ENCODE data around the gene GPN1. TPM values are rescaled to one million over a fixed set of nuclear protein-coding genes. Genes with fewer than 3 reads are reported as not detected.
"Not testable (repeated sequence)": the region's sequence is repeated elsewhere in the genome, so short reads cannot be mapped to it uniquely, and the experiment has no call there.

The GPN1 gene
- total RNA-seq: 54.9 and 68.2 TPM in 2 replicates

DNA sequence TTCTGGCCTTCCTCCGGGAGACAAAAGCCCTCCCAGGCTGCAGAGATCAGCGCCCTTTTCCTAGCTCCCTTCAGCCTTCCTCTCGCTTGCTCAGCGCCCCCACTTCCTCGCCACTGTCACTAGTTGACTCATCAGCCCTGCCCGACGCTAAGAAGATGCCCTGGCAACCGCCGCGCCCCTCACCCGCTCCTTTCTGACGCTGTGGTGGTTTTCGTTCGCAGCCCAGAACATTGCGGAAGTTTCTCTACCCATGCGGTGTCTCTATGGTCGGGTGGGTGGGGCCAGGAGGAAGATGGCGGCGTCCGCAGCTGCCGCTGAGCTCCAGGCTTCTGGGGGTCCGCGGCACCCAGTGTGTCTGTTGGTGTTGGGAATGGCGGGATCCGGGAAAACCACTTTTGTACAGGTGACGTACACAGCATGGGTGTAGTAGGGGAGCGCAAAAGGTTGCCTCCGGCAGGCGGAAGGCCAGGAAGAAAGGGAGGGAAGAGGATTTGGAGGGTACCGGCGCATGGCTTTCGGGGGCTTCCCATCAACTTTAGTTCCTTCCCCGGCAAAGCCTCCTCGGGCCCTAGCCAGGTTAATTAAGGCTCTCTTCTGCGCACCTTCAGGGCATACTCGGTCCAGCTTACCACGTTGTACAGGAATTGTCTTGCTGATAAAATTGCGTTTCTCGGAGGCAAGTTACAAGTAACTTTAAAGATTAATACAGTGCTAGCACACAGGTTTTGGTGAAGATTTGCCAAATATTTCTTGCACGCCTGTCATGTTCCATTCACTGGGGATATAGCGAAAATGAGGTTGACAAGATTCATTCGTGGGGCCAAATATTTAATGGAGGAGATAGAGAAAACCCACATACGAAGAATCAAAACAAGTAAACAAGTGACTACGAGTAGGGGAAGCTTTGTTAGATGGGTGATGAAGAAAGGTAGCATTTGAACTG lies at the start of gene GPN1, which contains the start of gene CCDC121:
GPN1 (plus strand) TSS at position 284 of the 943 bp plus-strand sequence; CDS start at position 293, 9 bp downstream.
CCDC121 (minus strand) TSS at position 246 of the 943 bp plus-strand sequence. CDS start 1,213 bp downstream, outside the sequence.
- peak; percentile 65 for DNase-seq (ENCODE audit: low read depth, low spot score)

DNA sequence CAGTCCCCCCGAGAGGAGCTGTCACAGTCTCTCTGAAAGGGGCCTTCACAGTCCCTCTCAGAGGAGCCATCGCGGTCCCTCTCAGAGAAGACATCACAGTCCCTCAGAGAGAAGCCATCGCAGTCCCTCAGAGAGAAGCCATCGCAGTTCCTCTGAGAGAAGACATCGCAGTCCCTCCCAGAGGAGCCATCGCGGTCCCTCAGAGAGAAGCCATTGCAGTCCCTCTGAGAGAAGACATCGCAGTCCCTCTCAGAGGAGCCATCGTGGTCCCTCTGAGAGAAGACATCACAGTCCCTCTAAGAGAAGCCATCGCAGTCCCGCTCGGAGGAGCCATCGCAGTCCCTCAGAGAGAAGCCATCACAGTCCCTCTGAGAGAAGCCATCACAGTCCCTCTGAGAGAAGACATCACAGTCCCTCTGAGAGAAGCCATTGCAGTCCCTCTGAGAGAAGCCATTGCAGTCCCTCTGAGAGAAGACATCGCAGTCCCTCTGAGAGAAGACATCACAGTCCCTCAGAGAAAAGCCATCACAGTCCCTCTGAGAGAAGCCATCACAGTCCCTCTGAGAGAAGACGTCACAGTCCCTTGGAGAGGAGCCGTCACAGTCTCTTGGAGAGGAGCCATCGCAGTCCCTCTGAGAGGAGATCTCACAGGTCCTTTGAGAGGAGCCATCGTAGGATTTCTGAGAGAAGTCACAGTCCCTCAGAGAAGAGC lies 47.3 kb upstream of the GPN1 start:
- no peak for DNase-seq (ENCODE audit: low read depth, low spot score)

DNA sequence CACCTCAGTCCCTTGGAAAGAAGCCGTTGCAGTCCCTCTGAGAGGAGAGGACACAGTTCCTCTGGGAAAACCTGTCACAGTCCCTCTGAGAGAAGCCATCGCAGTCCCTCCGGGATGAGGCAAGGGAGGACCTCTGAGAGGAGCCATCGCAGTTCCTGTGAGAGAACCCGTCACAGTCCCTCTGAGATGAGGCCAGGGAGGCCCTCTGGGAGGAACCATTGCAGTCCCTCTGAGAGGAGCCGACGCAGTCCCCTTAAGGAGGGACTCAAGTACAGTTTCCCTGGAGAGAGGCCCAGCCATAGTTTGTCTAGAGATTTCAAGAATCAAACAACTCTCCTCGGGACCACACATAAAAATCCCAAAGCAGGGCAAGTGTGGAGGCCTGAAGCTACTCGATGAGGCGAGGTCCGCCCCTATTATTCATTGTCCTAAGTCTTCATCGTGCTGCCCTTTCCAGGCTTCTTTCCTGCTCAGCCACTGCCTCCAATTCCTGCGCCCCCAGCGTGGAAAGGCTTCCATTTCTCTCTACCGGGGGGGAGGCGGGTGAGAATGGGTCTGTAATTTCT lies 46.6 kb upstream of the GPN1 start:
- no peak for DNase-seq (ENCODE audit: low read depth, low spot score)

DNA sequence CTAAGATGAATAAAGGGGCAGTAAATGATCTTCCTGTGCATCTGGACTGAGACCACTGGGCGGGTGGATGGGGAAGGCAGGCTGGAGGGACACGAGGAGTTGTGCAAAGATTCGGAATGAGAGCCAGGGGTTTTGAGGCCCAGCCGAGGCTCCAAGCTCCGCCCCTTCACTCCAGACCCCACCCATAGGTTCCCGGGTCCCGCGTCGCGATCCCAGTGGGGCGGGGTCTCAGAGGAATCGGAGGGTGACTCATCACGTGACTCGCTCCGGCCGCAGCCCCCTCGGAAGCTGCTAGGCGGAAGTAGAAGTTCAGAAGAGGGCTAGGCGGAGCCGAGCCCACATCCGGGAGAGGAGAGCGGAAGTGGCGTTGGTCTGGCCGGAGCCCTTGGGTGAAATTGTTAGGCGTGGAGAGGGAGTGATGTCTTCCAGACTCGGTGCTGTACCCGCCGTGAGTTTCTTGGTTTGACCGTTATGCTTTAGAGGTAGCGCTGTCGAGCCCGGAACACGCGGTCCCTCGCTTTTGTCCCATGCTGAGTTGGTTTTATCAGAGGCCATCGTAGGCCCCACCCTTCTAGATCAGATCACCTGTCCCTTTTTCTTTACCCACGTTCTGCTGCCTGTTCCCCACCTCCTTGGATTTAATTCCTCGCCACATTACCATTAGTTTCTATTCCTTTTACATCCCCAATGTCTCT lies 46.0 kb upstream of the GPN1 start, which contains the start of gene ZNF512:
ZNF512 (plus strand) TSS at position 348 of the 695 bp plus-strand sequence; CDS start at position 419, 71 bp downstream.
- peak; percentile 60 for DNase-seq (ENCODE audit: low read depth, low spot score)

DNA sequence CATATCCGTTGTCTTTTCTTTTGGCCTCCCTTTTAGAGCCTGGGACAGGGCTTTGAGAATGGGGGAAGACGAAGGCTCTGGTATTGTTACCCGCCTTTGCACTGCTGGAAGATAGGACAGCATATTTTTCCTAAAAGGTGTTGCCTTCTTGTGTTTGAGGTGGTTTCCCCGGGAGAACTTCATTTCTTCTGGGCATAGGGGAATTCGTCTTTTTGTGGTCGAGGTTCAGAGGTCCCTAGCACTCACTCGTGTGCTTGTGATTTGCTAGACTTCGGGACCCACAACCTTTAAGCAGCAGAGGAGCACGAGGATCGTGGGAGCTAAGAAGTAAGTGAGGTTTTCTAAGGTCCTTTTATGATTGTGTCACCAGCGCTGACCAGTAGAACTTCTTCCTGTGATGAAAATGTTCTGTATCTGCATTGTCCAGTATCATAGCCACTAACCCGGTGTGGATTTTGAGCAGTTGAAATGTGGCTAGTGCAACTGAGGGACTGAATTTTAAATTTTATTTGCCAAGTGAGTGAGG lies 45.4 kb upstream of the GPN1 start:
- DNase-seq (ENCODE audit: low read depth, low spot score): no peak

DNA sequence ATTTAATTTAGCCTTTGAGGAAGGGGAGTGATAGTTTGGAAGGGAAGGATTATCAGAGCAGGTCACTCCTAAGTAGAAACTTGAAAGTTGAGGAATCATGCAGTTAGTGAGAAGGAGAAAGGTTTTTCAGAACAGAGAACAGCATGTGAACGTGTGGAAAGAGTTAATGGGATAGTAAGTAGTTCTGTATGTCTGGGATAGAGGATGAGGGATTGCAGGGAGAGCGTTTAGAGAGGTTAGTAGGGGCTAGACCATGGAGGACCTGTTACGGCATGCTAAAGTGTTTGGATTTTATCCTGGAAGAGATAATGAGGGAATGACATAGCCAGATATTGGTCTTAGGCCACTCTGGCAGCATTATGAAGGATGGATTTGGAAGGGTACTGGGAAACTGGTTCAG lies 44.3 kb upstream of the GPN1 start:
- DNase-seq (ENCODE audit: low read depth, low spot score): no peak

DNA sequence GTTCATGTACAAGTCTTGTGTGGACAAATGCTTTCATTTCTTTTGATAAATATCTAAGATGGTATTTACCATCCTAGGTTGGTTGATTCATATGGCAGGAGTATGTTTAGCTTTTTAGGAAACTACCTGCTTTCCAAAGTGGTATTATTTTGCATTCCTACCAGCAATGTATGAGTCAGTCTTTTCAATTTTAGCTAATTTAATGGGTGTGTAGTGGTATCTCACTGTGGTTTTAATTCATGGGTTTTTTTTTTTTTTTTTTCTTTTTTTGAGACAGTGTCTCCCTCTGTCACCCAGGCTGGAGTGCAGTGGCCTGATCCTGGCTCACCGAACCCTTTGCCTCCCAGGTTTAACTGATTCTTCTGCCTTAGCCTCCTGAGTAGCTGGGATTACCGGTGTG lies 41.8 kb upstream of the GPN1 start:
- DNase-seq (ENCODE audit: low read depth, low spot score): no peak

DNA sequence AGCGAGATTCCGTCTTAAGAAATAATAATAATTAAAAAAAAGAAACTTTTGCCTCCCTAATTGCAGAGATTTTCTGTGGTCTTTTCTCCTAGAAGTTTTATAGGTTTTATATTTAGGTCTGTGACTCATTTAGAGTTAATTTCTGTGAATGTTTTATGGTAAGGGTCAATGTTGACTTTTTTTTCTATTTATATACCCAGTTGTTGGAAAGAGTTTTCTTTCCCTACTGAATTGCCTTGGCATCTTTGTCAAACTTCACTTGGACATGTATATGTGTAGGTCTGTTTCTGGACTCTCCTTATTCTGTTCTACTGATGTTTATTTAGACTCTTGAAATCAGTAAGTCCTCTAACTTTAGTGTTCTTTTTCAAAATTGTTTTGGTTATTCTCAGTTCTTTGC lies 40.5 kb upstream of the GPN1 start:
- no peak for DNase-seq (ENCODE audit: low read depth, low spot score)

DNA sequence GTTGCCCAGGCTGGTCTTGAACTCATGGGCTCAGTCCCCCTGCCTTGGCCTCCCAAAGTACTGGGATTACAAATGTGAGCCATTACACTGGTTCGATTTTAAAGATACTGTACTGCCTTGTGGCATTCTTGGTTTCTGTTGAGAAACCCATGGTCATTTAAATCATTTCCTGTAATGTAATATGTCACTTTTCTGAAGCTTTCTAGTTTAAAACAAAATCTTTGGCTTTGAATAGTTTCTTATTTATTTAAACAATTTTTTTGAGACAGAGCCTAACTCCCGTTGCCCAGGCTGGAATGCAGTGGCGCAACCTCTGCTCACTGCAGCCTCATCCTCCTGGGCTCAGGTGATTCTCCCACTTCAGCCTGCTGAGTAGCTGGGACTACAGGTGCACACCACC lies 37.1 kb upstream of the GPN1 start:
- no peak for DNase-seq (ENCODE audit: low read depth, low spot score)

DNA sequence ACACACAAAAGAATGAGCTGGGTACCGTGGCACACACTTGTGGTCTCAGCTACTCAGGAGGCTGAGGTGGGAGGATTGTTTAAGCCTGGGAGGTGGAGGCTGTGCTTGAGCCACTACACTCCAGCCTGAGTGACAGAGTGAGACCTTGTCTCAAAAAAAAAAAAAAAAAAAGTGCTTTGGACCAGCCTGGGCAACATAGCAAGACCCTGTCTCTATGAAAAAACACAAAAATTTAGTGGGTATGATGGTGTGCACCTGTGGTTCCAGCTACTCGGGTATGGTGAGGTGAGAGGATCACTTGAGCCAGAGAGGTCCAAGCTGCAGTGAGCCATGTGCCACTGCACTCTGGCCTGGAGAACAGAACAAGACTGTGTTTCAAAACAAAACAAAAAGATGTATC lies 35.6 kb upstream of the GPN1 start:
- no peak for DNase-seq (ENCODE audit: low read depth, low spot score)

DNA sequence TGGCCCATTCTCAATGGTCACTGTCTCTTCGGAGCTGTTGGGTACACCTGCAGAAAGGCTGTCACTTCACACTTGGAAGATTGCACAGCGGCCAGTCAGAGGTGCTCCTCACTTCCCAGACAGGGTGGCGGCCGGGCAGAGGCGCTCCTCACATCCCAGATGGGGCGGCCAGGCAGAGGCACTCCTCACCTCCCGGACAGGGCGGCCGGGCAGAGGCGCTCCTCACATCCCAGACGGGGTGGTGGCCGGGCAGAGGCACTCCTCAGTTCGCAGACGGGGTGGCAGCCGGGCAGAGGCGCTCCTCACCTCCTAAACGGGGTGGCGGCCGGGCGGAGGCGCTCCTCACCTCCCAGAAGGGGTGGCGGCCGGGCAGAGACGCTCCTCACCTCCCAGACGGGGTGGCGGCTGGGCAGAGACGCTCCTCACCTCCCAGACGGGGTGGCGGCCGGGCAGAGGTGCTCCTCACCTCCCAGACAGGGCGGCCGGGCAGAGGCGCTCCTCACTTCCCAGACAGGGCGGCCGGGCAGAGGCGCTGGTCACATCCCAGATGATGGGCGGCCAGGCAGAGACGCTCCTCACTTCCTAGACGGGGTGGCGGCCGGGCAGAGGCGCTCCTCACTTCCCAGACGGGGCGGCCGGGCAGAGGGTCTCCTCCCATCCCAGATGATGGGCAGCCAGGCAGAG lies 34.7 kb upstream of the GPN1 start:
- not testable (repeated sequence) for DNase-seq (ENCODE audit: low read depth, low spot score)

DNA sequence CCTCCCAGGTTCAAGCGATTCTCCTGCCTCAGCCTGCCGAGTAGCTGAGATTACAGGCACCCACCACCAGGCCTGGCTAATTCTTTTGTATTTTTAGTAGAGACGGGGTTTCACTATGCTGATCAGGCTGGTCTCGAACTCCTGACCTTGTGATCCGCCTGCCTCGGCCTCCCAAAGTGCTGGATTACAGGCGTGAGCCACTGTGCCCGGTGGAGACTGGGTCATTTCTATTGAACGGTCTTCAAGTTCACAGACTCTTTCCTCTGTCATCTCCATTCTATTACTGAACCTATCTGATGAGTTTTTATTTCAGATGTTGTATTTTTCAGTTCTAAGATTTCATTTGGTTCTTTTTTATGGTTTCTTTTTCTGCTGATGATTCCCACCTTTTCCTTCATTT lies 33.4 kb upstream of the GPN1 start:
- not testable (repeated sequence) for DNase-seq (ENCODE audit: low read depth, low spot score)

DNA sequence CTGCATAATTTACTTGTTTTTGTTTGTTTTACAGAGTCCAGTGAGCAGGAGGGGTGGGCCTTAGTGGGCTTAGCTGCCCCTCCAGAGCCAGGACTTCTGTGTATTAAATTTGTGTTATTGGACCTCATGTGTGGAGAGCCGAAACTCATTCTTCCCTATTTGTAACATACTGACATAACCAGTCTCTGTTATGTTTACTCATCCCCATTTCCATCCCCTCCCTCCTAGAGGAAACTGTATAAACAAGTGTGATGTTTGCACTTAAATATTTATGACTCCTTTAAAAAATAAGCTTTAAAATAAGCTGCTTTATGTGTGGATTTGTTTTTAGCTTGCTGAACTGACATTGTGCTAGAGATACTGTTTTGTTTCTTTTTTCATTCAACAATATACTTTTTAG lies 32.2 kb upstream of the GPN1 start:
- DNase-seq (ENCODE audit: low read depth, low spot score): no peak

DNA sequence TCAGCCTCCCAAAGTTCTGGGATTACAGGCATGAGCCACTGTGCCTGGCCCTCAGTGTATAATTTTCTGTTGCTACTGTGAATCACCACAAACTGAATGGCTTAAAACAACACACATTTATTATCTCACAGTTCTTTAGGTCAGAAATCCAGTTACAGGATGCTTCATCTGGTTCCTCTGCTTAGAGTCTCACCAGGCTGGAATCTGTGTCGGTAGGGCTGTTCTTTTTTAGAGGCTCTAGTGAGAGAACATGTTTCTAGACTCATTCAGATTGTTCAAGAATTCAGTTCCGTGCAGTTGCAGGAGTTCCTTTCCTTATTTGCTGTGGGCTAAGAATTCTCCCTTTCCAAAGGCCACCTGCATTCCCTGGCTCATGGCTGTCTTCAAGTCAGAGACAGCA lies 22.2 kb upstream of the GPN1 start:
- DNase-seq (ENCODE audit: low read depth, low spot score): no peak

DNA sequence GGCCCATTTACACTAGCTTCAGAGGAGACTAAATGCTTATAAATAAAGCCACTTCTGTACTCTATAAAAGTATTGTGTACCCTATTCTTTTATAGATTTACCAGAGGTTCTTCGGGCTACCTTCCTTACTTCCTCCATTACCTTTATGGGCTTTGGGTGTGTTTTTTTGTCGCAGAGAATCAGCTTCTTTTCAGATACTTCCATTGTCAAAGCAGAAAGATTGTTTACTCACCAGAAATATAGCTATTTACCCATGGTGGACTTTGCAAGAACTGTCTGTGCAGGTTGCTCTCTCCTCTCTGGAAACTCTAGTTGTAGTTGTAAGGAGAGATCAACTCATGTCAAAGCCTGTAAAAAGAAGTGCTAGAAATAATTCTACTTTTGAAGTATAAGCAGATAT lies 14.9 kb upstream of the GPN1 start:
- DNase-seq (ENCODE audit: low read depth, low spot score): no peak

DNA sequence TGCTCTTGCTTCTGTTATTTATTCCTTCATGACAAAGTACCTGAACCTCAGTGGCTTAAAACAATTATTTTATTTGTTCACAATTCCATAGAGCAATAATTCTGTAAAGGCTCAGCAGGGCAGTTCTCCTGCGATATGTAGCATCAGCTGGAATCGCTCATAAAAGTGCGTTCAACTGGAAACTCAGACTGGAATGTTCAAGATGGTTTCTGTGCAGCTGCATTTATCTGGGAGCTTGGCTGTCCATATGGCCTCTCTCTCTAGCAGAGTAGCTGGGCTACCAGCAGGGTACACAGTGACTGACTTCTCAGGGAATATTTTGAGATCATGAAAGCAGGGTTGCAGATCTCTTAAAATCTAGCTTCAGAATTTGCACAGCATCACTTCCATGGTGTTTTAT lies 13.5 kb upstream of the GPN1 start:
- DNase-seq (ENCODE audit: low read depth, low spot score): no peak

DNA sequence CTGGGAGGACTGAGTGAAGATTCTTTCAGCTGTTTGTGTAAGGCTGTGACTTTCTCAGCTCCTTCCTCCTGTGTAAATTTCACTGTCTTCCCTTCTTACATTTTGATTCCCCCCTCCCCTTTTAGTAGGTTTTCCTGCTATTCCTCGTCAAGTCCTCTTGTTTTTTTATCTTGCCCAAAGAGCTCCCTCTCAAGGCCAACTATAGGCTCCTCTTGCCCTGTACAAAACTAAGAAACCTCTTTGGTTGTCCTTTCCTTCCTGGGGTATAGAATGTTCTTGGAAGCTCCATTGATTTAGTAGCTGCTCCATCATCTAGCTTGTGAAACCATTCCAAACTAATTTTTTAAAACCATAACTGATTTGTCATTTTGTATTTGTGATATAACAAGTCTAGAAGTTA lies 7.3 kb upstream of the GPN1 start:
- DNase-seq (ENCODE audit: low read depth, low spot score): no peak

DNA sequence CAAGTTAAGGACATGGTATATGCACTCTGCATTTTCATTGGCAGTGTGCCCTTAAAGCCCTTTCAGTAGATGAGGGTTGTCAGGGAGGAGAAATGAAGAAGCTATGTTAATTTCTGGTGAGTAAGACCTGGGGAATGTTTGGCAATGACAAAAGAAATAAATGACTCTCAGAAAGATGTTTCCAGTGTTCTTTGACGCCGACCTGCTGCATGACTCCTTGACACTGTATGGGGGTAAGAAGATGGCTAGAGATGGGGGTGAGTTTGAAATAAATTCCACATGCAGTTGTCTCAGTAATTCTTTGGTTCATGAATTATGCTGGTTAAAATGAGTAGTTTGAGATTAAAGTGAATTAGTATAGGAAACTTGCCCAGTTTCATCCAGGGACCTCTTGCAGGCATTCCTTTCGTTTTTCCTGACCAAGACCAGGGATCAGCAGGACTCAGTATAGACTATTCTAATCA lies 5.9 kb upstream of the GPN1 start:
- peak; percentile 26 for DNase-seq (ENCODE audit: low read depth, low spot score)

DNA sequence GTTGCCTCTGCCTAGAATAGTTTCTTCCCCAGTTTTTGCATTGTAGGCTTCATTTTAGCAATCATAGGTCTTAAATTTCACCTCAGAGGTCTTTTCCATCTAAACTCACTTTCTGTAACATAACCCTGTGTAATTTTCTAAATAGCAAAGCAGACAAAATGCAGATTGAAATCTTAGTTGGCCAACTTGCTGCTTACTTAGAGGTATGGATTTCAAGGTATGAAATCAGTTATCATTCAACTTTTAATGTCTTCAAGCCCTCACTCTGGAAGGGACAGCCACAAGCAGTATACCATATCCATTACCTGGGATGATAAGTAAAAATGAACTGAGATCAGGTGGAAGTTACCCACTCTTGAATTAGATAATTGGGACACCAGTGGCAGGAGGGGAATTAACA lies 3.9 kb upstream of the GPN1 start:
- no peak for DNase-seq (ENCODE audit: low read depth, low spot score)

DNA sequence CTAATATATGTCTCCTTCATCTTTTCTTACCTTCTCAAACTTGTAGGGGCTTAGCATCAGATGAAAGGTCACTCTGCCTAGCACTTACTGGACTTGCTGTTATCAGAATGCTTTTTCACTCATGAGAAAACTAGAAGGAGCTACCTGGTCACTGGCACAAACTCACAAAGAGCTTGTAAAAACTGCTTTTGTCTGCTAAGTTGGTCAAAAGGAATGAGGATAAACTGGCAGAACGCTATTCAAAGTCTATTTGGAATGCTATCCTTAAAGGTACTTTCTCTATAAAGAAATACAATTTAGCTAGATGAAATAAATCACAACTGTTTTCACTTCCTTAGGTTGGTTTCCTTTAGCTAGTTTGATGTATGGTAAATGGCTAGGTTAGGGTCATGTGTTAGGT lies 2.5 kb upstream of the GPN1 start:
- not testable (repeated sequence) for DNase-seq (ENCODE audit: low read depth, low spot score)
